NAMALWA (cell line): ENCODE measurements around the gene CCND1.
A peak's percentile ranks its signal among the peaks of the same experiment; 100 is the strongest.
"Not testable (repeated sequence)": the region's sequence is repeated elsewhere in the genome, so short reads cannot be mapped to it uniquely, and the experiment has no call there.

Experiments used
- DNase-seq: peaks from one replicate; pipeline ENCODE4 v3.0.0-alpha.2; 2015; ENCODE audit warnings: low spot score

The CCND1 gene

GRCh38 chr11:69692422-69692821 lies 51.5 kb downstream of the CCND1 start:
- DNase-seq: no peak

DNA sequence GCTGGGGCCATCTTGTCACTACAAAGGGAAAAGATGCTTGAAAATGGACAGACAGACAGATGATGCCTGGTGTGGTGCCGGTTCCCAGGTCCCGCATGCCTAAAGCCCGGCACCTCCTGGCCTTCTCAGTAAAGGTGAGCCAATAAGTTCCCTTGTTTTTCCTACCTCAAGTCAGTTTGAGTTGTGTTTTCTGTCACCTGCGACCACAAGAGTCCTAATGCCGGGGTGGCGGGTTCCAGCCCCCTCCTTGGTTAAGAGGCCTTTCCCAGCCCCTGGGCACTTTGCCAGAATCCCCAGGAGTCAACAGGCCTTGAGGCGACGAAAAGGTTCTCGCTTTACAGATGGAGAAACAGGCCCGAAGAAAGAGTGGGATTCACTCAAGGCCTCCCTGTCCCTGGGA lies 53.8 kb downstream of the CCND1 start:
- DNase-seq: no peak

- no peak for DNase-seq
Measured at GRCh38 chr11:69695581-69695980, 54.6 kb downstream of the CCND1 start.

DNA sequence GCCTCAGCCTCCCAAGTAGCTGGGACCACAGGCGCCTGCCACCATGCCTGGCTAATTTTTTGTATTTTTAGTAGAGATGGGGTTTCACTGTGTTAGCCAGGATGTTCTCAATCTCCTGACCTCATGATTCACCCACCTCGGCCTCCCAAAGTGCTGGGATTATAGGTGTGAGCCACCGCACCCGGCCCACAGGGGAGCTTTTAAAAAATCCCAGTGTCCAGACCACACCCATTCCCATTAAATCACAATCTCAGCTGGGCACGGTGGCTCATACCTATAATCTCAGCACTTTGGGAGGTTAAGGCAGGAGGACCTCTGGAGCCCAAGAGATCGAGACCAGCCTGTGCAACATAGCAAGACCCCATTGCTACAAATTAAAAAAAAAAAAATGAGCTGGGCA lies 55.0 kb downstream of the CCND1 start:
- DNase-seq: not testable (repeated sequence)

DNA sequence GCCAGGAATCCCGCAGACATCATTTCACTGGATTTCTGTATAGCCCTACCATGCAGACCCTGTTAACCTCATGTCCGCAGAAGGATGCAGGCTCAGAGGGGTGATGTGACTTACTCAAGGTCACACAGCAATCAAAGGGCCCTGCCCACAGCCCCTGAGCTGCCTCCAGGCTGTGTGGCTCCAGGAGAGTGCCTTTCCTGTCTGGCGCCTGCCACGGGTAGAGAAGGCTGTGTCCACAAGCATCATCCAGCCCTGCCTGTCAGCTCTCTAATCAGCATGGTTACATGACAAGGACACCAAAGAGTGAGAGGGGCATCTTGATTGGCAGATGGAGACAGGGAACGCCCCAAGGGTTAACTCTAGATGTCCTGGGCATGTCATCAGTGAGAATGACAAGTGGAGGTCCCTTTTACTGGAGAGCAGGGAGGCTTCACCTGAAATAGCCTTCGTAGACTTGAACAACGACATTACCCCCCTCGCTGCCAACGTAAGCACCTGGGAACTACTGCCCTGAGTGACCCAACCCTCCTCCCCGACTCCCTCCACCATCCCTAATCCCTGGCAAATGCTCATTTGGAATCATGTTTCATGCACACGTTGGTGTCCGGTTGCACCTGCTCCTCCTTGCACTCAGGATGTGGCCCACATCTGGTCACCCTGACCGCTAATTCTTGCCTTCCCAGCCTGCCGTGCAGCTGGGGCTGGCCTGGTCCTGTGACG lies 56.0 kb downstream of the CCND1 start:
- no peak for DNase-seq

GRCh38 chr11:69697469-69697843 lies 56.5 kb downstream of the CCND1 start:
- DNase-seq: no peak

DNA sequence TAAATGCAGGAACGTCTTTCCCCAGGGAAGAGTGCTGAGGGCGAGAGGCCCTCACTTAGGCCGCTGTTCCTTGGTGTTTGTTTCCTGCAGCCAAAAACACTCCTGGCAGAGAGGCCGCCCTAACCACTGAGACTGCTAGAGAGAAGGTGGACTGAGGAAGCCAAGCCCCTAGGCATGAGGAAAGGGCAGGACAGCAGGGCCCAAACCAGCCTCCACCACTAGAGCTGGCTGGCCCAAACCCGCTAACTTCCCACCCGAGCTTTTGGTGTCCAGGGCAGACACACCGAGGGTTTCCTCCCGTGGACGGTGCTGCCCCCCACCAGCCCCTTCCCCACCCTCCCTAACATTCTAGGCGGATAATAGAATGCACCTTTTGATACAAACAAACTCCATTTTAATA lies 56.9 kb downstream of the CCND1 start:
- DNase-seq: no peak

- DNase-seq: no peak
Measured at GRCh38 chr11:69698362-69698761, 57.4 kb downstream of the CCND1 start.

GRCh38 chr11:69699213-69699612 lies 58.3 kb downstream of the CCND1 start:
- peak; percentile 58 for DNase-seq

DNA sequence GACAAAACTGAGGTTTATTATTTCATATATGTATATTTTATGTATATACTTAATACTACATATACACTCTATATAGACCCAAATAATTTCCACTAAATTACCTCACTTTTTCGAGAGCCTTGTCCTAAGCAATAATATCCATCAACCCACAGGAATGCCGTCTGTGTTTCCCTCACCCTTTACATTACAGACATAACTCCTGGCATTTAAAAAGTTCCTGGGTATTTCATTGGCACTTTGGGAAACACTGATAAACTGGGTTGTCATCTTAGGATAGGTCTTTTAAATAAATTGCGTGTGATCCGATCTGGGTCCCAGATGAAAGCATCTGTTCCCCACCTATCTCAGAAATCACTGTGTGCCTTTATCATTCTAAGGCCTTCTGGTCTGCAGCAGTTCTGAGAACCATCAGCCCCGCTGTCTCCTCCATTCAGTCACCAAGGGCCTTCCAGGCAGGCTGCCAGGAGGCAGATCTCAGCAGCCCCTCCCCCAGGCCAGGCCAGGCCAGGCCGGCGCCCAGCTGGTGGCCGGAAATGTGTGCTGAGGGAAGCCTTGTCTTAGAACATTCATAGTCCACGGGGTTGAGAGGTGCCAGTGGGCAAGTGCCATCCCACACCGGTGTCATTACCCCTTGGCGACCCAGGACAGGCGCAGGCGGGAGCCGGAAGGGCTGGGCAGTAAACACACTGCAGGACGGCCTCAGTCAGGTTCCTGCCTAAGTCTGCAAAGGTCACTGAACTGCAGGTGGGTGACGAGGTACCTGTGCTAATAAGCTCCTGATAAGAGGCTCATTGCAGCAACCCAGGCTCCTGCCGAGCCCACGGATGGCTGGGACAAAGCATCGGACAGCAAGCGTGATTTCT lies 59.6 kb downstream of the CCND1 start:
- DNase-seq: no peak

GRCh38 chr11:69702239-69702691 lies 61.3 kb downstream of the CCND1 start:
- DNase-seq: no peak

- DNase-seq: no peak
Measured at GRCh38 chr11:69702769-69703452, 62.0 kb downstream of the CCND1 start.

DNA sequence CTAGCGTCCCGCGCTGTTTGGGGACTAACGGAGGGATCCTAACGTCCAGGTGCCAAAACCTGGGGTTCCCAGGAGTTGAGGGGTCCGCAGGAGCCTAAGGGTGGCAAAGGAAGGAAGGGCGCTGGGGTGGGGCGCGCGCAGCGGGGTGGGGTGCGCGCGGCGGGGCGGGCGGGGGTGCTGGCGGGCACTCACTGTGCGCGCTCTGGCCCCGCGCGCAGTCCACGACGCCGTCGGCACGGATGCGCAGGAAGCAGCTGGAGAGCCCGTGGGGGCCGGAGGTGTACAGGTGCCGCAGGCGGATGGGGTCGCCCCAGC lies 62.5 kb downstream of the CCND1 start:
- DNase-seq: no peak
